ENCODE results near the gene GABBR2.

The GABBR2 gene

GRCh38 chr9:98558575-98558974, 150.2 kb downstream of the GABBR2 start:
- FAIRE-seq (no peak), DNase-seq (ENCODE audit: insufficient read length, low spot score) (no peak)
- no peak for TF ChIP-seq CTCF (IDR thresholded peaks at IDR 0.05; ENCODE audit: insufficient read depth, missing control alignments)

GRCh38 chr9:98556511-98556910, 152.2 kb downstream of the GABBR2 start:
- DNase-seq (ENCODE audit: insufficient read length, low spot score) (no peak), FAIRE-seq (no peak)

DNA sequence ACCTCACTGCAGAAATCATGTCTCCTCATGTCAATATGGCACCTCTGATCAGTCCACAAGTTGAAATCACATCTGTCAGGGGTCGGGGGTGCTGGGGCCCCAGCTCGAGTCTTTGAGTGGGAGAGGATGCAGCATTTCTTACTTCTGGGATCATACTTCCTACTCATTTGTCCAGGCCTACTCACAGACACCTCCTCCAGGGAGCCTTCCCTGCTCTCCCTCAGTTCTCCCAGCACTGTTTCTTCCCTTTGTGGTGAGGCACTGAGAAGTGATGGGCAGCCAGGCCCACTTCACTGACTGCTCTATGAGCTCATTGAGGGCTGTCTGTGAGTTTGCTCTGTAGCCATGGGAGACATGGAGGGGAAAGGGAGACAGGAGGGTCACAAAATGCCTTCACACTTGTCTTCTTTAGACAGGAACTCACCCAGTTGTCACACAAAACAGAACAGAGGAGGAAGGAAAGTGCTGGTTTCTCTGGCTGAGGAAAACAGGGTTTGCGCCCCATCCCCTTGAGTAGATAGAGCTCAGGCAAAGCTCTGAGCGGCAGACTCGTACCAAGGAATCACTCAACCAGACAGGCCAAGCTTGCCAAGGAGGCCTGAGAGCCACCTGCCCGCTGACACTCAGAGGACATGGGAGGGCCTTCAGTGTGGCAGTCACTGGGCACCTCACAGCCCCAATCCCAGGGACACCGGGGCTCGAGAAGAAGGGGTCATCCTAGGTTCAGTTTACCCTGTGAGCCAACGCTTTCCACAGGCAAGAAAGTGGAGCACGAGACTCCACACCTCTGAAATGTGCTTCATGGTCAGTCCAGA, 152.9 kb downstream of the GABBR2 start:
- FAIRE-seq, result no peak
- no peak for TF ChIP-seq CTCF (IDR thresholded peaks at IDR 0.05; ENCODE audit: insufficient read depth, missing control alignments)
- DNase-seq (ENCODE audit: insufficient read length, low spot score), result no peak

More at GRCh38 chr9:98556511-98556910, 152.2 kb downstream of the GABBR2 start:
- TF ChIP-seq CTCF (IDR thresholded peaks at IDR 0.05; ENCODE audit: insufficient read depth, missing control alignments), result no peak

GRCh38 chr9:98554752-98555151, 154.0 kb downstream of the GABBR2 start:
- DNase-seq (ENCODE audit: insufficient read length, low spot score) (no peak), FAIRE-seq (no peak)
- no peak for TF ChIP-seq CTCF (IDR thresholded peaks at IDR 0.05; ENCODE audit: insufficient read depth, missing control alignments)

DNA sequence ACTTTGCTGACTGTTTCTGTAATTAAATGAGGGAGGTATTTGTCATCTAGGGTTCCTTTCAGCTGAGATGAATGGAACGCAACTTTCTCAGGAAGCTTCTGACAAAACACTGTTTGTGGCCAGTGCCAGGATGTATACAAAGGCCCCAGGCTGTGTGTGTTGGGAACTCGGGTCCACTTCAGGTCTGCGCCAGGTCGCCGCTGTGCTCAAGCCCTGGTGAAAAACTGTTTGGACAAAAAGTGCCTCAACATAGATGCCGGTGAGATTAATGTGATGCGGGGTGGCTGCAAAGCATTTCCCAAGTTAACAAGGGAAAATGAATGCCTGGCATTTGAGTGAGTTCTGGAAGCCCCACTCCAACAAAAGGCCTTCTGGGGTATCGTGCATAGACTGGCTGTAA, 156.4 kb downstream of the GABBR2 start:
- FAIRE-seq (no peak), DNase-seq (ENCODE audit: insufficient read length, low spot score) (no peak)
- TF ChIP-seq CTCF (IDR thresholded peaks at IDR 0.05; ENCODE audit: insufficient read depth, missing control alignments), result no peak

- FAIRE-seq, result no peak
- DNase-seq (ENCODE audit: insufficient read length, low spot score), result no peak
- no peak for TF ChIP-seq CTCF (IDR thresholded peaks at IDR 0.05; ENCODE audit: insufficient read depth, missing control alignments)
Observed at GRCh38 chr9:98551511-98552286, 157.0 kb downstream of the GABBR2 start.

All from D721Med (cell line).